Measurements from ENCODE around the gene HOTAIR.

HOTAIR gene

GRCh38 chr12:53930591-53931255, 44.0 kb downstream of the HOTAIR start:
- H3K23ac ChIP-seq (ENCODE audit: low read length in 2 of 2), result peak overlapping the region in 1 of 2 experiments; percentile 92
- no peak overlapping the region for H2BK12ac ChIP-seq (ENCODE audit: low read length in 2 of 2)
- no peak overlapping the region for H2AFZ ChIP-seq (ENCODE audit: low read depth, low read length)
- no peak overlapping the region for H4K8ac ChIP-seq (ENCODE audit: low read length)
- no peak overlapping the region for H3K4me3 ChIP-seq (ENCODE audit: insufficient read depth in 1 of 2, low read depth in 1 of 2, low read length in 2 of 2)
- no peak overlapping the region for H3K9ac ChIP-seq (ENCODE audit: low read length)
- H3K4ac ChIP-seq (ENCODE audit: low read depth in 1 of 2, low read length in 2 of 2), result no peak overlapping the region
- no peak overlapping the region for H2BK15ac ChIP-seq (ENCODE audit: low read depth, poor library complexity, severe bottlenecking)
- H3K27me3 ChIP-seq (ENCODE audit: control insufficient read depth in 1 of 2, insufficient read depth in 1 of 2, low read length in 2 of 2), result peaks cover 99 to 100% of the 10 kb centered on the region in 2 experiments
- H3K18ac ChIP-seq (ENCODE audit: low read depth in 1 of 2, low read length in 2 of 2), result no peak overlapping the region
- no peak overlapping the region for H2BK5ac ChIP-seq (ENCODE audit: low read depth, low read length, poor library complexity, severe bottlenecking)
- no peaks in the 10 kb centered on the region for H3K36me3 ChIP-seq (ENCODE audit: control insufficient read depth in 1 of 2, insufficient read depth in 2 of 2, low read depth in 1 of 2, low read length in 2 of 2)
- no peak overlapping the region for H2AK5ac ChIP-seq (ENCODE audit: low read length, severe bottlenecking)
- DNase-seq, result no peak
- H3K4me1 ChIP-seq (ENCODE audit: control insufficient read depth, insufficient read depth, low read depth, low read length), result peaks cover 4% of the 10 kb centered on the region
- WGBS, result 14% methylated on average over 25 of the region's 30 CpGs
- H3K27ac ChIP-seq (ENCODE audit: low read length, poor library complexity, severe bottlenecking), result no peak overlapping the region
- H3K9me3 ChIP-seq (ENCODE audit: control insufficient read depth, low read length), result peaks cover 25% of the 10 kb centered on the region
- no peaks in the 10 kb centered on the region for H3K79me1 ChIP-seq (replicated peaks; ENCODE audit: low read length, poor library complexity, severe bottlenecking)
- H2BK120ac ChIP-seq (ENCODE audit: low read depth, low read length), result no peak overlapping the region
- H3K4me2 ChIP-seq (ENCODE audit: low read length, poor library complexity, severe bottlenecking), result no peak overlapping the region
- H3K14ac ChIP-seq (ENCODE audit: low read length in 2 of 2), result no peak overlapping the region
- H4K91ac ChIP-seq (ENCODE audit: low read length), result no peak overlapping the region

GRCh38 chr12:53929527-53929926, 45.2 kb downstream of the HOTAIR start:
- Histone ChIP-seq H4K91ac (ENCODE audit: low read length) (no peak overlapping the region), H3K4me3 (ENCODE audit: insufficient read depth in 1 of 2, low read depth in 1 of 2, low read length in 2 of 2) (no peak overlapping the region), H3K23ac (ENCODE audit: low read length in 2 of 2) (no peak overlapping the region), H2AK5ac (ENCODE audit: low read length, severe bottlenecking) (no peak overlapping the region), H2BK120ac (ENCODE audit: low read depth, low read length) (no peak overlapping the region), H3K36me3 (ENCODE audit: control insufficient read depth in 1 of 2, insufficient read depth in 2 of 2, low read depth in 1 of 2, low read length in 2 of 2) (no peaks in the 10 kb centered on the region), H3K79me1 (replicated peaks; ENCODE audit: low read length, poor library complexity, severe bottlenecking) (no peaks in the 10 kb centered on the region), H3K18ac (ENCODE audit: low read depth in 1 of 2, low read length in 2 of 2) (no peak overlapping the region), H2BK15ac (ENCODE audit: low read depth, poor library complexity, severe bottlenecking) (no peak overlapping the region), H2BK5ac (ENCODE audit: low read depth, low read length, poor library complexity, severe bottlenecking) (no peak overlapping the region), H3K27me3 (ENCODE audit: control insufficient read depth in 1 of 2, insufficient read depth in 1 of 2, low read length in 2 of 2) (peaks cover 99 to 100% of the 10 kb centered on the region in 2 experiments), H3K27ac (ENCODE audit: low read length, poor library complexity, severe bottlenecking) (no peak overlapping the region), H2AFZ (ENCODE audit: low read depth, low read length) (no peak overlapping the region), H4K8ac (ENCODE audit: low read length) (no peak overlapping the region), H3K9ac (ENCODE audit: low read length) (no peak overlapping the region), H2BK12ac (ENCODE audit: low read length in 2 of 2) (no peak overlapping the region), H3K4me1 (ENCODE audit: control insufficient read depth, insufficient read depth, low read depth, low read length) (peaks cover 3% of the 10 kb centered on the region), H3K9me3 (ENCODE audit: control insufficient read depth, low read length) (peaks cover 25% of the 10 kb centered on the region), H3K4ac (ENCODE audit: low read depth in 1 of 2, low read length in 2 of 2) (no peak overlapping the region), H3K14ac (ENCODE audit: low read length in 2 of 2) (no peak overlapping the region), H3K4me2 (ENCODE audit: low read length, poor library complexity, severe bottlenecking) (no peak overlapping the region)
- 22% methylated on average over 3 of the region's 4 CpGs for WGBS
- no peak for DNase-seq

GRCh38 chr12:53928054-53928835, 46.5 kb downstream of the HOTAIR start:
- no peak for DNase-seq
- Histone ChIP-seq H2BK12ac (ENCODE audit: low read length in 2 of 2) (no peak overlapping the region), H3K18ac (ENCODE audit: low read depth in 1 of 2, low read length in 2 of 2) (no peak overlapping the region), H3K4me2 (ENCODE audit: low read length, poor library complexity, severe bottlenecking) (no peak overlapping the region), H2AK5ac (ENCODE audit: low read length, severe bottlenecking) (no peak overlapping the region), H3K9me3 (ENCODE audit: control insufficient read depth, low read length) (peaks cover 25% of the 10 kb centered on the region), H3K9ac (ENCODE audit: low read length) (no peak overlapping the region), H4K91ac (ENCODE audit: low read length) (no peak overlapping the region), H3K36me3 (ENCODE audit: control insufficient read depth in 1 of 2, insufficient read depth in 2 of 2, low read depth in 1 of 2, low read length in 2 of 2) (no peaks in the 10 kb centered on the region), H4K8ac (ENCODE audit: low read length) (no peak overlapping the region), H3K14ac (ENCODE audit: low read length in 2 of 2) (no peak overlapping the region), H3K23ac (ENCODE audit: low read length in 2 of 2) (peak overlapping the region in 1 of 2 experiments; percentile 85), H3K4me3 (ENCODE audit: insufficient read depth in 1 of 2, low read depth in 1 of 2, low read length in 2 of 2) (no peak overlapping the region), H3K27ac (ENCODE audit: low read length, poor library complexity, severe bottlenecking) (no peak overlapping the region), H2AFZ (ENCODE audit: low read depth, low read length) (no peak overlapping the region), H3K79me1 (replicated peaks; ENCODE audit: low read length, poor library complexity, severe bottlenecking) (no peaks in the 10 kb centered on the region), H3K4me1 (ENCODE audit: control insufficient read depth, insufficient read depth, low read depth, low read length) (peaks cover 3% of the 10 kb centered on the region), H2BK15ac (ENCODE audit: low read depth, poor library complexity, severe bottlenecking) (no peak overlapping the region), H2BK5ac (ENCODE audit: low read depth, low read length, poor library complexity, severe bottlenecking) (no peak overlapping the region), H2BK120ac (ENCODE audit: low read depth, low read length) (no peak overlapping the region), H3K27me3 (ENCODE audit: control insufficient read depth in 1 of 2, insufficient read depth in 1 of 2, low read length in 2 of 2) (peaks cover 97 to 100% of the 10 kb centered on the region in 2 experiments), H3K4ac (ENCODE audit: low read depth in 1 of 2, low read length in 2 of 2) (no peak overlapping the region)
- 7% methylated on average over 24 of the region's 31 CpGs for WGBS

- Histone ChIP-seq H3K36me3 (ENCODE audit: control insufficient read depth in 1 of 2, insufficient read depth in 2 of 2, low read depth in 1 of 2, low read length in 2 of 2) (no peaks in the 10 kb centered on the region), H3K14ac (ENCODE audit: low read length in 2 of 2) (no peak overlapping the region), H3K4me1 (ENCODE audit: control insufficient read depth, insufficient read depth, low read depth, low read length) (peaks cover 3% of the 10 kb centered on the region), H3K79me1 (replicated peaks; ENCODE audit: low read length, poor library complexity, severe bottlenecking) (no peaks in the 10 kb centered on the region), H3K18ac (ENCODE audit: low read depth in 1 of 2, low read length in 2 of 2) (no peak overlapping the region), H2BK15ac (ENCODE audit: low read depth, poor library complexity, severe bottlenecking) (no peak overlapping the region), H4K8ac (ENCODE audit: low read length) (no peak overlapping the region), H3K23ac (ENCODE audit: low read length in 2 of 2) (no peak overlapping the region), H2BK5ac (ENCODE audit: low read depth, low read length, poor library complexity, severe bottlenecking) (no peak overlapping the region), H3K4me3 (ENCODE audit: insufficient read depth in 1 of 2, low read depth in 1 of 2, low read length in 2 of 2) (no peak overlapping the region), H3K27ac (ENCODE audit: low read length, poor library complexity, severe bottlenecking) (no peak overlapping the region), H3K9me3 (ENCODE audit: control insufficient read depth, low read length) (peaks cover 25% of the 10 kb centered on the region), H2AFZ (ENCODE audit: low read depth, low read length) (no peak overlapping the region), H2BK120ac (ENCODE audit: low read depth, low read length) (no peak overlapping the region), H4K91ac (ENCODE audit: low read length) (no peak overlapping the region), H3K4me2 (ENCODE audit: low read length, poor library complexity, severe bottlenecking) (no peak overlapping the region), H3K27me3 (ENCODE audit: control insufficient read depth in 1 of 2, insufficient read depth in 1 of 2, low read length in 2 of 2) (peaks cover 94 to 100% of the 10 kb centered on the region in 2 experiments), H3K4ac (ENCODE audit: low read depth in 1 of 2, low read length in 2 of 2) (no peak overlapping the region), H2BK12ac (ENCODE audit: low read length in 2 of 2) (no peak overlapping the region), H2AK5ac (ENCODE audit: low read length, severe bottlenecking) (no peak overlapping the region), H3K9ac (ENCODE audit: low read length) (no peak overlapping the region)
- 3% methylated on average over 34 of the region's 45 CpGs for WGBS
- no peak for DNase-seq
Measured at GRCh38 chr12:53927220-53928029, 47.3 kb downstream of the HOTAIR start.

All from mesenchymal stem cell (in vitro differentiated cells and primary cell).